HepG2 (cell line): ENCODE data around the gene CDK6.

Experiments
- CBFB ChIP-seq: sonication (generic); formaldehyde crosslinking; IDR thresholded peaks from 2 replicates; pipeline ENCODE4 v1.4.0; 2020; ENCODE audit warnings: missing genetic modification reagents
- GATAD2A ChIP-seq: IDR thresholded peaks from 2 replicates; pipeline ENCODE4 v1.6.1; 2016
- HNF4A ChIP-seq: sonication (generic); formaldehyde crosslinking; IDR thresholded peaks from 2 replicates; pipeline ENCODE4 v1.4.0; 2020; ENCODE audit warnings: missing genetic modification reagents
- MXD4 ChIP-seq: IDR thresholded peaks from 2 replicates; pipeline ENCODE4 v1.6.1; 2016; ENCODE audit warnings: mild to moderate bottlenecking, missing biosample characterization, missing genetic modification reagents
- POLR2A ChIP-seq, 2 experiments: IDR thresholded peaks; 2 replicates each; pipeline ENCODE4 v1.6.1; 2011; ENCODE audit warnings: low read depth in 2 of 2, low read length in 2 of 2, mild to moderate bottlenecking in 1 of 2, moderate library complexity in 1 of 2; ENCODE audit not compliant: insufficient read depth in 1 of 2
- TF ChIP-seq, protein P1 (sequence below): IDR thresholded peaks from 2 replicates; pipeline ENCODE4 v1.6.1; 2016; ENCODE audit warnings: low read depth, missing genetic modification reagents, missing compliant biosample characterization
- TF ChIP-seq, protein P2 (sequence below): sonication (generic); formaldehyde crosslinking; IDR thresholded peaks from 2 replicates; pipeline ENCODE4 v1.5.0; 2020; ENCODE audit warnings: mild to moderate bottlenecking, missing genetic modification reagents, moderate library complexity

DNA sequence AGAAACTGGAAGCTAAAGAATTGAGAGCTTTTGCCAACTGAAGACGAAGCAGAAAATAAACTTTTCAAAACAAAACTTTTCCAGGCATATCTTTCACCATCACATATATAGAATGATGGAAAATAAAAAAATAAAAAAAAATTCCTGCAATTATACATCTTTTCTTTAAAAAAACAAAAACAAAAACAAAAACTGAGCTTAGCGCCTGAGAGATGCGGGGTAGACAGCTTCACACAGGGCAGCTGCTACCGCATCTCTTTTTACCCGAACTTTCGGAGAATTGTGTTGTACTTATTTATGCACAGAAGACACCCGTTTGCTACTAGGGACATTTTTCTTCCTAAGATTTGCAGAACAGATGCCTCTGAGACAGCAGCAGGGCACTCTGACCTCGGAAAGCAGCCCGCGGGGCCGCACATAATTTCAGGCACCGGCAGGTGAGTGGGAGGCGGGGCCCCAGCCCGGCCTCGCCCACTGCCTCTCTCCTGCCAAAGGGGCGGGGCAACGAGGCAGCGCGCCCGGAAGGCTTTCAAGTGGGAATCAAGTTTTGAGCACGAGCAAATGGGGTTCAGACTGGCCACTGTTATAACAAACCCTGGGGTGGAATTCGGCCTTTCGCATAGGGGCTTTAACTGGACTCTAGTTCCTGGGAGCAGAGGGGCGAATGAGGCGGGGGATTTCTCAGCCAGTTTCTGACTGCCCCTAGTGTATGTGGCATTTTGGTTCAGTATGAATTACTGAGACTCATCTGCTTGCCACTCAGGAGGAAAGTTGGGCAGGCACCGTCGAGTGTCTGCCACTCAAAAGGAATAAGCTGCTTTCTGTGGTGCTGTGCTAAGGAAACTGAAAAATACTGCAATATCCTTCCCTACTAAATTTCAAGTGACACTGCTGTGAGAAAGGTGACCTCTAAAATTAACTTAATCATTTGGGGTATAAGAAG is 227.7 kb downstream of the CDK6 start:
- TF ChIP-seq HNF4A (CRISPR knock-in tag): no peak
- TF ChIP-seq POLR2A (IDR thresholded peaks at IDR 0.05; ENCODE audit: insufficient read depth in 1 of 2, low read depth in 2 of 2, low read length in 2 of 2): no peak
- no peak for TF ChIP-seq CBFB (CRISPR knock-in tag)
- TF ChIP-seq MXD4 (CRISPR knock-in tag): no peak
- TF ChIP-seq, protein P1, sequence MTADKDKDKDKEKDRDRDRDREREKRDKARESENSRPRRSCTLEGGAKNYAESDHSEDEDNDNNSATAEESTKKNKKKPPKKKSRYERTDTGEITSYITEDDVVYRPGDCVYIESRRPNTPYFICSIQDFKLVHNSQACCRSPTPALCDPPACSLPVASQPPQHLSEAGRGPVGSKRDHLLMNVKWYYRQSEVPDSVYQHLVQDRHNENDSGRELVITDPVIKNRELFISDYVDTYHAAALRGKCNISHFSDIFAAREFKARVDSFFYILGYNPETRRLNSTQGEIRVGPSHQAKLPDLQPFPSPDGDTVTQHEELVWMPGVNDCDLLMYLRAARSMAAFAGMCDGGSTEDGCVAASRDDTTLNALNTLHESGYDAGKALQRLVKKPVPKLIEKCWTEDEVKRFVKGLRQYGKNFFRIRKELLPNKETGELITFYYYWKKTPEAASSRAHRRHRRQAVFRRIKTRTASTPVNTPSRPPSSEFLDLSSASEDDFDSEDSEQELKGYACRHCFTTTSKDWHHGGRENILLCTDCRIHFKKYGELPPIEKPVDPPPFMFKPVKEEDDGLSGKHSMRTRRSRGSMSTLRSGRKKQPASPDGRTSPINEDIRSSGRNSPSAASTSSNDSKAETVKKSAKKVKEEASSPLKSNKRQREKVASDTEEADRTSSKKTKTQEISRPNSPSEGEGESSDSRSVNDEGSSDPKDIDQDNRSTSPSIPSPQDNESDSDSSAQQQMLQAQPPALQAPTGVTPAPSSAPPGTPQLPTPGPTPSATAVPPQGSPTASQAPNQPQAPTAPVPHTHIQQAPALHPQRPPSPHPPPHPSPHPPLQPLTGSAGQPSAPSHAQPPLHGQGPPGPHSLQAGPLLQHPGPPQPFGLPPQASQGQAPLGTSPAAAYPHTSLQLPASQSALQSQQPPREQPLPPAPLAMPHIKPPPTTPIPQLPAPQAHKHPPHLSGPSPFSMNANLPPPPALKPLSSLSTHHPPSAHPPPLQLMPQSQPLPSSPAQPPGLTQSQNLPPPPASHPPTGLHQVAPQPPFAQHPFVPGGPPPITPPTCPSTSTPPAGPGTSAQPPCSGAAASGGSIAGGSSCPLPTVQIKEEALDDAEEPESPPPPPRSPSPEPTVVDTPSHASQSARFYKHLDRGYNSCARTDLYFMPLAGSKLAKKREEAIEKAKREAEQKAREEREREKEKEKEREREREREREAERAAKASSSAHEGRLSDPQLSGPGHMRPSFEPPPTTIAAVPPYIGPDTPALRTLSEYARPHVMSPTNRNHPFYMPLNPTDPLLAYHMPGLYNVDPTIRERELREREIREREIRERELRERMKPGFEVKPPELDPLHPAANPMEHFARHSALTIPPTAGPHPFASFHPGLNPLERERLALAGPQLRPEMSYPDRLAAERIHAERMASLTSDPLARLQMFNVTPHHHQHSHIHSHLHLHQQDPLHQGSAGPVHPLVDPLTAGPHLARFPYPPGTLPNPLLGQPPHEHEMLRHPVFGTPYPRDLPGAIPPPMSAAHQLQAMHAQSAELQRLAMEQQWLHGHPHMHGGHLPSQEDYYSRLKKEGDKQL (CRISPR knock-in tag): no peak
- TF ChIP-seq GATAD2A (CRISPR knock-in tag): no peak
- TF ChIP-seq, protein P2, sequence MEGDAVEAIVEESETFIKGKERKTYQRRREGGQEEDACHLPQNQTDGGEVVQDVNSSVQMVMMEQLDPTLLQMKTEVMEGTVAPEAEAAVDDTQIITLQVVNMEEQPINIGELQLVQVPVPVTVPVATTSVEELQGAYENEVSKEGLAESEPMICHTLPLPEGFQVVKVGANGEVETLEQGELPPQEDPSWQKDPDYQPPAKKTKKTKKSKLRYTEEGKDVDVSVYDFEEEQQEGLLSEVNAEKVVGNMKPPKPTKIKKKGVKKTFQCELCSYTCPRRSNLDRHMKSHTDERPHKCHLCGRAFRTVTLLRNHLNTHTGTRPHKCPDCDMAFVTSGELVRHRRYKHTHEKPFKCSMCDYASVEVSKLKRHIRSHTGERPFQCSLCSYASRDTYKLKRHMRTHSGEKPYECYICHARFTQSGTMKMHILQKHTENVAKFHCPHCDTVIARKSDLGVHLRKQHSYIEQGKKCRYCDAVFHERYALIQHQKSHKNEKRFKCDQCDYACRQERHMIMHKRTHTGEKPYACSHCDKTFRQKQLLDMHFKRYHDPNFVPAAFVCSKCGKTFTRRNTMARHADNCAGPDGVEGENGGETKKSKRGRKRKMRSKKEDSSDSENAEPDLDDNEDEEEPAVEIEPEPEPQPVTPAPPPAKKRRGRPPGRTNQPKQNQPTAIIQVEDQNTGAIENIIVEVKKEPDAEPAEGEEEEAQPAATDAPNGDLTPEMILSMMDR (CRISPR knock-in tag): no peak
